ENCODE results near the gene SUGCT.

DNA sequence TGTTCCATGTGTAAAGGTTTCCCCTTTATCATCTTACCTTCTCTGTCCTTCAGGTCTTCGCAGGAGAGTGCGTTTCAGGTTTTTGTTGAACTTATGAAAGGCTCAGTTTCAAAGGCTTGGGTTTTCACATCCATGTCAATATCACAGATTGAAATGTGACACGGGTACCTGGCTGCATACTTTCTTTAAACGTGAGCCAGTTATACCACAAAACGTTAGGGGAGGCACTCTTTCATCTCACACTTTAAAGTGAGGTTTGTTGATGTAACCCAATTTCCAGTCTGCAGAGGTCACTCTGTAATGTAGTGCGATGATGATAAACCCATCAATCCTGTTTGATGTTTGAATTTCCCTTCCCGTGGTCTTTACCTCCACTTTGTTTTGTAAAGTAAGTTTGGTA is 506.9 kb downstream of the SUGCT start:
- TF ChIP-seq, protein P1, sequence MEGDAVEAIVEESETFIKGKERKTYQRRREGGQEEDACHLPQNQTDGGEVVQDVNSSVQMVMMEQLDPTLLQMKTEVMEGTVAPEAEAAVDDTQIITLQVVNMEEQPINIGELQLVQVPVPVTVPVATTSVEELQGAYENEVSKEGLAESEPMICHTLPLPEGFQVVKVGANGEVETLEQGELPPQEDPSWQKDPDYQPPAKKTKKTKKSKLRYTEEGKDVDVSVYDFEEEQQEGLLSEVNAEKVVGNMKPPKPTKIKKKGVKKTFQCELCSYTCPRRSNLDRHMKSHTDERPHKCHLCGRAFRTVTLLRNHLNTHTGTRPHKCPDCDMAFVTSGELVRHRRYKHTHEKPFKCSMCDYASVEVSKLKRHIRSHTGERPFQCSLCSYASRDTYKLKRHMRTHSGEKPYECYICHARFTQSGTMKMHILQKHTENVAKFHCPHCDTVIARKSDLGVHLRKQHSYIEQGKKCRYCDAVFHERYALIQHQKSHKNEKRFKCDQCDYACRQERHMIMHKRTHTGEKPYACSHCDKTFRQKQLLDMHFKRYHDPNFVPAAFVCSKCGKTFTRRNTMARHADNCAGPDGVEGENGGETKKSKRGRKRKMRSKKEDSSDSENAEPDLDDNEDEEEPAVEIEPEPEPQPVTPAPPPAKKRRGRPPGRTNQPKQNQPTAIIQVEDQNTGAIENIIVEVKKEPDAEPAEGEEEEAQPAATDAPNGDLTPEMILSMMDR (conservative IDR thresholded peaks at IDR 0.05 in 1 of 2, IDR thresholded peaks at IDR 0.05 in 1 of 2; ENCODE audit: extremely low read depth in 1 of 2, insufficient read depth in 1 of 2, low read depth in 1 of 2, low read length in 2 of 2) = no peak
- no peak for TF ChIP-seq EZH2 (IDR thresholded peaks at IDR 0.05; ENCODE audit: borderline replicate concordance, low read length)
